K562 (cell line): ENCODE results near the gene CCDC183. TPM values are rescaled to one million over a fixed set of nuclear protein-coding genes. Genes with fewer than 3 reads are reported as not detected.

ENCODE experiments used
- FOXA3 ChIP-seq, 2 experiments: fragments of 450-650 bp in 1 of 2; sonication (generic) in 1 of 2; formaldehyde crosslinking; IDR thresholded peaks in 1 of 2; conservative IDR thresholded peaks in 1 of 2; 2 replicates each; pipeline versions ENCODE4 v1.4.0 to v1.8.0; 2020 to 2022; ENCODE audit warnings: mild to moderate bottlenecking in 2 of 2, missing genetic modification reagents in 1 of 2
- HDAC6 ChIP-seq: IDR thresholded peaks from 2 replicates; pipeline ENCODE4 v1.6.1; 2012; ENCODE audit warnings: low read depth, mild to moderate bottlenecking, control low read depth, inconsistent platforms, low read length, moderate library complexity
- MCM3 ChIP-seq: fragments of 450-650 bp; IDR thresholded peaks from 2 replicates; pipeline ENCODE4 v1.6.1; 2016
- NCOR1 ChIP-seq: fragments of 450-650 bp; IDR thresholded peaks from 2 replicates; pipeline ENCODE4 v1.6.1; 2016; ENCODE audit warnings: mild to moderate bottlenecking, moderate library complexity
- NR2C2 ChIP-seq, 2 experiments: fragments of 200-800 bp in 1 of 2; sonication (Bioruptor generic) in 1 of 2; sonication (generic) in 1 of 2; formaldehyde crosslinking in 1 of 2; IDR thresholded peaks; 2 replicates each; pipeline versions ENCODE4 v1.6.1 to v1.8.0; 2016 to 2022; ENCODE audit warnings: mild to moderate bottlenecking in 1 of 2, missing compliant biosample characterization in 1 of 2, missing genetic modification characterization in 1 of 2, missing genetic modification reagents in 1 of 2
- OTX1 ChIP-seq: fragments of 450-650 bp; formaldehyde crosslinking; IDR thresholded peaks from 2 replicates; pipeline ENCODE4 v1.4.0; 2022; ENCODE audit warnings: mild to moderate bottlenecking
- PHF8 ChIP-seq: fragments of 200-600 bp; sonication (generic); IDR thresholded peaks from 2 replicates; pipeline ENCODE4 v1.6.1; 2012; ENCODE audit warnings: mixed run types, mild to moderate bottlenecking, inconsistent platforms, low read length, moderate library complexity, borderline replicate concordance
- RBBP5 ChIP-seq: fragments of 200-600 bp; sonication (generic); IDR thresholded peaks from 2 replicates; pipeline ENCODE4 v1.6.1; 2012; ENCODE audit warnings: borderline replicate concordance, mild to moderate bottlenecking, low read length, control low read depth, inconsistent platforms; ENCODE audit not compliant: insufficient read depth, poor library complexity, severe bottlenecking
- SREBF2 ChIP-seq: sonication (generic); formaldehyde crosslinking; IDR thresholded peaks from 2 replicates; pipeline ENCODE4 v1.4.0; 2020; ENCODE audit warnings: mild to moderate bottlenecking, missing genetic modification reagents
- ZNF232 ChIP-seq: sonication (generic); formaldehyde crosslinking; IDR thresholded peaks from 2 replicates; pipeline ENCODE4 v1.8.0; 2022; ENCODE audit warnings: mild to moderate bottlenecking, missing genetic modification reagents
- ZNF668 ChIP-seq: fragments of 250-450 bp; sonication (Bioruptor Pico); IDR thresholded peaks from 2 replicates; pipeline ENCODE4 v1.8.0; 2022; ENCODE audit warnings: mild to moderate bottlenecking, inconsistent platforms
- ZNF699 ChIP-seq: fragments of 250-450 bp; sonication (Bioruptor Pico); IDR thresholded peaks from 2 replicates; pipeline ENCODE4 v1.8.0; 2021; ENCODE audit warnings: mild to moderate bottlenecking, moderate library complexity; ENCODE audit not compliant: insufficient replicate concordance
- ZNF785 ChIP-seq: fragments of 250-450 bp; sonication (Bioruptor Pico); IDR thresholded peaks from 2 replicates; pipeline ENCODE4 v1.4.0; 2020; ENCODE audit warnings: mild to moderate bottlenecking
- polyA plus RNA-seq, 8 experiments: library from polyadenylated mRNA; depleted of rRNA in 4 of 8; stranded (reverse) in 5 of 8; unstranded in 3 of 8; fragments of >200 nt; fragmentation: Nextera tagmentation in 2 of 8; fragmentation: Illumina TruSeq in 1 of 8; extraction: Ambion mirVana in 2 of 8; extraction: Trizol in 1 of 8; gene quantifications; 2 replicates each; pipeline versions ENCODE4 v1.2.1 to v1.2.3, GENCODE V29; 2011 to 2014; ENCODE audit warnings: inconsistent platforms in 1 of 8, missing spikeins in 1 of 8
- total RNA-seq, 7 experiments: library from RNA; depleted of rRNA in 6 of 7; stranded (reverse); fragments of >200 nt in 6 of 7; fragmentation: Illumina TruSeq in 2 of 7; extraction: Trizol in 2 of 7; gene quantifications; 2 replicates each; pipeline versions ENCODE4 v1.2.1 to v1.2.3, GENCODE V29; 2011 to 2021; ENCODE audit warnings: low replicate concordance in 1 of 7
- TF ChIP-seq, protein P1 (sequence below), 2 experiments: fragments of 450-650 bp; formaldehyde crosslinking in 1 of 2; IDR thresholded peaks; 2 replicates each; pipeline versions ENCODE4 v1.4.0 to v1.6.1; 2014 to 2020; ENCODE audit warnings: mild to moderate bottlenecking in 2 of 2, borderline replicate concordance in 1 of 2, low read depth in 1 of 2
- TF ChIP-seq, protein P2 (sequence below): fragments of 450-650 bp; formaldehyde crosslinking; IDR thresholded peaks from 2 replicates; pipeline ENCODE4 v1.4.0; 2020; ENCODE audit warnings: mild to moderate bottlenecking, moderate library complexity
- TF ChIP-seq, protein P3 (sequence below): fragments of 250-450 bp; sonication (Bioruptor Pico); IDR thresholded peaks from 2 replicates; pipeline ENCODE4 v1.5.0; 2021

Gene CCDC183
- total and polyA plus RNA-seq, 9 of the 15 experiments (the other 6 are each of a cell fraction or from before 2014, with no cell fraction given) = 0.21 to 0.60 (median 0.29) TPM; not detected in 4

DNA sequence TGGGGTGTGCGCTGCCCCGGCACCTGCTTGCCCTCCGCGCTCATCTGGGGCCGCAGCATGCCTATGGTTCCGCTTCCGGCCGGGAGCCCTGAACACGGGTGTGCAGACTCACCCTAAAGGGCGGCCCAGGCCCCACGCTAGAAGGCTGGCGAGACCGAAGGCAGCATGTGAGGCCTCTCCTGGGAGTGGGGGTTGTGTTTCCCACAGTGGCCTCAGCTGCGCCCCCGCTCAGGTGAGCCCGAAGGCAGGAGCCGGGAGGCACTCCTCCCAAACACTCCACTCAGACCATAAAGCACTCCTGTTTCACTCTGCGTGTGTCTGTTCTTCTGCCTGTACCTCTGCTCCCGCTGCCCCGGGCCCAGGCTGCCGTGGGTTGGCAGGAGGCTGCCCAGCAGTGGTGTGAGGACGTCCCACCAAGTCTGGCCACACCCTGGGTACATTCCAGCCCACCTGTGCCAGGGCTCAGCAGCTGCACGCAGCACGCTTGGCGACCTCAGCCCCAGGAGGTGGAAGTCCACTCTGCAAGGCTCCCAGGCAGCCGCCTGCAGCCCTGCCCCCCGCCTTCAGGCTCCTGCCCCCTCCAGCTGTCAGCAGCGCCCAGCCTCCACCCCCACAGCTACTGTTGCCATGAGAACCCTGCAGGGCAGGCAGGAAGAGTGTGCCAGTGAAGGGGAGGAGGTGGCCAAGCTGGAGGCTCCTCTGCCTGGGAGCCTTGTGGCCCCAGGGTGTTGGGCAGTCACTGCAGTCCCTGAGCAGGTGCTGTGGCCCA lies 44.9 kb downstream of the CCDC183 start (continued):
- TF ChIP-seq OTX1 (CRISPR knock-in tag) (peak; percentile 40; the same call in 1 of the 2 replicates), ZNF699 (CRISPR knock-in tag) (no peak), SREBF2 (CRISPR knock-in tag) (no peak), HDAC6 (no peak), ZNF232 (no peak), NR2C2 (CRISPR knock-in tag; IDR thresholded peaks at IDR 0.05) (no peak), NR2C2 (tag; IDR thresholded peaks at IDR 0.05) (no peak), FOXA3 (CRISPR knock-in tag; conservative IDR thresholded peaks at IDR 0.05 in 1 of 2, IDR thresholded peaks at IDR 0.05 in 1 of 2) (no peak), ZNF785 (CRISPR knock-in tag) (no peak), NCOR1 (peak; percentile 17; the same call in 1 of the 2 replicates), MCM3 (no peak), RBBP5 (no peak), ZNF668 (CRISPR knock-in tag) (no peak), PHF8 (no peak)
- TF ChIP-seq, protein P1, sequence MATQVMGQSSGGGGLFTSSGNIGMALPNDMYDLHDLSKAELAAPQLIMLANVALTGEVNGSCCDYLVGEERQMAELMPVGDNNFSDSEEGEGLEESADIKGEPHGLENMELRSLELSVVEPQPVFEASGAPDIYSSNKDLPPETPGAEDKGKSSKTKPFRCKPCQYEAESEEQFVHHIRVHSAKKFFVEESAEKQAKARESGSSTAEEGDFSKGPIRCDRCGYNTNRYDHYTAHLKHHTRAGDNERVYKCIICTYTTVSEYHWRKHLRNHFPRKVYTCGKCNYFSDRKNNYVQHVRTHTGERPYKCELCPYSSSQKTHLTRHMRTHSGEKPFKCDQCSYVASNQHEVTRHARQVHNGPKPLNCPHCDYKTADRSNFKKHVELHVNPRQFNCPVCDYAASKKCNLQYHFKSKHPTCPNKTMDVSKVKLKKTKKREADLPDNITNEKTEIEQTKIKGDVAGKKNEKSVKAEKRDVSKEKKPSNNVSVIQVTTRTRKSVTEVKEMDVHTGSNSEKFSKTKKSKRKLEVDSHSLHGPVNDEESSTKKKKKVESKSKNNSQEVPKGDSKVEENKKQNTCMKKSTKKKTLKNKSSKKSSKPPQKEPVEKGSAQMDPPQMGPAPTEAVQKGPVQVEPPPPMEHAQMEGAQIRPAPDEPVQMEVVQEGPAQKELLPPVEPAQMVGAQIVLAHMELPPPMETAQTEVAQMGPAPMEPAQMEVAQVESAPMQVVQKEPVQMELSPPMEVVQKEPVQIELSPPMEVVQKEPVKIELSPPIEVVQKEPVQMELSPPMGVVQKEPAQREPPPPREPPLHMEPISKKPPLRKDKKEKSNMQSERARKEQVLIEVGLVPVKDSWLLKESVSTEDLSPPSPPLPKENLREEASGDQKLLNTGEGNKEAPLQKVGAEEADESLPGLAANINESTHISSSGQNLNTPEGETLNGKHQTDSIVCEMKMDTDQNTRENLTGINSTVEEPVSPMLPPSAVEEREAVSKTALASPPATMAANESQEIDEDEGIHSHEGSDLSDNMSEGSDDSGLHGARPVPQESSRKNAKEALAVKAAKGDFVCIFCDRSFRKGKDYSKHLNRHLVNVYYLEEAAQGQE (IDR thresholded peaks at IDR 0.05; ENCODE audit: borderline replicate concordance) = no peak
- TF ChIP-seq, protein P1 (CRISPR knock-in tag; IDR thresholded peaks at IDR 0.05; ENCODE audit: low read depth) = no peak; the same call in 1 of the 2 replicates
- TF ChIP-seq, protein P2, sequence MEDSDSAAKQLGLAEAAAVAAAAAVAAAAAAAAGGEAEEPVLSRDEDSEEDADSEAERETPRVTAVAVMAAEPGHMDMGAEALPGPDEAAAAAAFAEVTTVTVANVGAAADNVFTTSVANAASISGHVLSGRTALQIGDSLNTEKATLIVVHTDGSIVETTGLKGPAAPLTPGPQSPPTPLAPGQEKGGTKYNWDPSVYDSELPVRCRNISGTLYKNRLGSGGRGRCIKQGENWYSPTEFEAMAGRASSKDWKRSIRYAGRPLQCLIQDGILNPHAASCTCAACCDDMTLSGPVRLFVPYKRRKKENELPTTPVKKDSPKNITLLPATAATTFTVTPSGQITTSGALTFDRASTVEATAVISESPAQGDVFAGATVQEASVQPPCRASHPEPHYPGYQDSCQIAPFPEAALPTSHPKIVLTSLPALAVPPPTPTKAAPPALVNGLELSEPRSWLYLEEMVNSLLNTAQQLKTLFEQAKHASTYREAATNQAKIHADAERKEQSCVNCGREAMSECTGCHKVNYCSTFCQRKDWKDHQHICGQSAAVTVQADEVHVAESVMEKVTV (CRISPR knock-in tag) = no peak
- TF ChIP-seq, protein P3, sequence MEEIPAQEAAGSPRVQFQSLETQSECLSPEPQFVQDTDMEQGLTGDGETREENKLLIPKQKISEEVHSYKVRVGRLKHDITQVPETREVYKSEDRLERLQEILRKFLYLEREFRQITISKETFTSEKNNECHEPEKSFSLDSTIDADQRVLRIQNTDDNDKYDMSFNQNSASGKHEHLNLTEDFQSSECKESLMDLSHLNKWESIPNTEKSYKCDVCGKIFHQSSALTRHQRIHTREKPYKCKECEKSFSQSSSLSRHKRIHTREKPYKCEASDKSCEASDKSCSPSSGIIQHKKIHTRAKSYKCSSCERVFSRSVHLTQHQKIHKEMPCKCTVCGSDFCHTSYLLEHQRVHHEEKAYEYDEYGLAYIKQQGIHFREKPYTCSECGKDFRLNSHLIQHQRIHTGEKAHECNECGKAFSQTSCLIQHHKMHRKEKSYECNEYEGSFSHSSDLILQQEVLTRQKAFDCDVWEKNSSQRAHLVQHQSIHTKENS (CRISPR knock-in tag) = no peak
